SK-N-SH (cell line): ENCODE data around the gene HID1. TPM values are rescaled to one million over a fixed set of nuclear protein-coding genes. Genes with fewer than 3 reads are reported as not detected.

Source experiments
- CTCF ChIA-PET: fragments of 300-600, 350-600 bp; formaldehyde crosslinking; extraction: SDS; loops from one replicate; lab custom pipeline; 2021; lab: Yijun Ruan, JAX
- POLR2A ChIA-PET: fragments of 350-600 bp; sonication (Branson Sonifier 250); formaldehyde crosslinking; extraction: SDS; loops from one replicate; lab custom pipeline; 2020; ENCODE audit warnings: antibody characterized with exemption, inconsistent platforms; lab: Yijun Ruan, JAX
- DNase-seq: peaks from one replicate; pipeline ENCODE4 v3.0.0; 2012
- H2AFZ ChIP-seq: fragments of 200-600 bp; sonication (generic); 2 replicates; pipeline ENCODE4 v1.8.1; 2016; ENCODE audit warnings: antibody characterized with exemption, mild to moderate bottlenecking, low read depth
- H3F3A ChIP-seq: fragments of 200-600 bp; sonication (generic); replicated peaks from 2 replicates; pipeline ENCODE3; 2016; ENCODE audit warnings: antibody characterized with exemption, mild to moderate bottlenecking; ENCODE audit not compliant: insufficient read depth
- H3K27ac ChIP-seq, 2 experiments: fragments of 200-500 bp in 1 of 2; fragments of 200-600 bp in 1 of 2; sonication (Bioruptor generic) in 1 of 2; sonication (generic), shearing (Covaris generic) in 1 of 2; 2 replicates each; pipeline versions ENCODE4 v1.5.1 to v1.6.1; 2014 to 2016; ENCODE audit warnings: low read depth in 2 of 2, inconsistent platforms in 1 of 2, low read length in 1 of 2, mild to moderate bottlenecking in 1 of 2, mixed read lengths in 1 of 2
- H3K27me3 ChIP-seq: fragments of 200-600 bp; sonication (generic), shearing (Covaris generic); 2 replicates; pipeline ENCODE4 v1.6.1; 2016; ENCODE audit warnings: mixed run types; ENCODE audit not compliant: insufficient read depth
- H3K36me3 ChIP-seq, 2 experiments: fragments of 200-500 bp in 1 of 2; fragments of 200-600 bp in 1 of 2; sonication (Bioruptor generic) in 1 of 2; sonication (generic) in 1 of 2; replicated peaks in 1 of 2; 2 replicates each; pipeline versions ENCODE3 to v1.5.1; 2014 to 2016; ENCODE audit warnings: low read length in 1 of 2, mild to moderate bottlenecking in 1 of 2; ENCODE audit not compliant: insufficient read depth in 2 of 2, control insufficient read depth in 1 of 2
- H3K4me1 ChIP-seq, 2 experiments: fragments of 200-500 bp in 1 of 2; fragments of 200-600 bp in 1 of 2; sonication (Bioruptor generic) in 1 of 2; sonication (generic), shearing (Covaris generic) in 1 of 2; 2 replicates each; pipeline versions ENCODE4 v1.5.1 to v1.6.1; 2014 to 2016; ENCODE audit warnings: low read depth in 1 of 2, low read length in 1 of 2, mixed run types in 1 of 2; ENCODE audit not compliant: insufficient read depth in 2 of 2, control insufficient read depth in 1 of 2
- H3K4me2 ChIP-seq: fragments of 200-600 bp; sonication (generic), shearing (Covaris generic); 2 replicates; pipeline ENCODE4 v1.6.1; 2017; ENCODE audit warnings: mixed run types
- H3K4me3 ChIP-seq, 2 experiments: fragments of 200-500 bp in 1 of 2; fragments of 200-600 bp in 1 of 2; sonication (Bioruptor generic) in 1 of 2; sonication (generic), shearing (Covaris generic) in 1 of 2; 2 replicates each; pipeline versions ENCODE4 v1.5.1 to v1.8.1; 2014 to 2016; ENCODE audit warnings: low read depth in 2 of 2, inconsistent platforms in 1 of 2, low read length in 1 of 2, mild to moderate bottlenecking in 1 of 2, mixed read lengths in 1 of 2, moderate library complexity in 1 of 2
- H3K79me2 ChIP-seq: fragments of 200-600 bp; sonication (generic); 2 replicates; pipeline ENCODE4 v1.8.1; 2017; ENCODE audit warnings: mild to moderate bottlenecking; ENCODE audit not compliant: insufficient read depth
- H3K9ac ChIP-seq: fragments of 200-600 bp; sonication (generic); 2 replicates; pipeline ENCODE4 v1.6.1; 2017; ENCODE audit warnings: mixed run types
- H3K9me2 ChIP-seq: fragments of 200-600 bp; sonication (generic); 2 replicates; pipeline ENCODE4 v1.6.1; 2017; ENCODE audit warnings: mixed run types
- H3K9me3 ChIP-seq: fragments of 200-600 bp; sonication (generic); 2 replicates; pipeline ENCODE4 v1.6.1; 2017; ENCODE audit warnings: mixed run types, mild to moderate bottlenecking, moderate library complexity
- H4K20me1 ChIP-seq: fragments of 200-600 bp; sonication (generic); 2 replicates; pipeline ENCODE4 v1.6.1; 2017; ENCODE audit warnings: mild to moderate bottlenecking, mixed run types; ENCODE audit not compliant: insufficient read depth
- ELF1 ChIP-seq: IDR thresholded peaks from 2 replicates; pipeline ENCODE4 v1.4.0; 2012
- FOXJ3 ChIP-seq: sonication (generic); formaldehyde crosslinking; IDR thresholded peaks from 2 replicates; pipeline ENCODE4 v1.5.1; 2020; ENCODE audit warnings: mild to moderate bottlenecking, missing genetic modification reagents
- RCOR1 ChIP-seq: fragments of 150-350 bp; IDR thresholded peaks from 2 replicates; pipeline ENCODE4 v1.6.1; 2017; ENCODE audit warnings: antibody characterized with exemption, low read length
- RFX5 ChIP-seq: IDR thresholded peaks from 2 replicates; pipeline ENCODE4 v1.6.1; 2012; ENCODE audit warnings: mild to moderate bottlenecking, improper control_type of control experiment, low read length
- TAF1 ChIP-seq: IDR thresholded peaks from 2 replicates; pipeline ENCODE4 v1.6.1; 2012; ENCODE audit warnings: low read depth, mild to moderate bottlenecking, low read length, moderate library complexity, borderline replicate concordance
- TCF12 ChIP-seq: IDR thresholded peaks from 2 replicates; pipeline ENCODE4 v1.4.0; 2012
- YY1 ChIP-seq: IDR thresholded peaks from 2 replicates; pipeline ENCODE4 v1.4.0; 2012; ENCODE audit warnings: low read depth, mild to moderate bottlenecking
- WGBS: methylation state at CpG from one replicate; pipeline ENCODE4 v1.1.6; 2017; ENCODE audit warnings: low lambda C conversion rate; 5-methylcytosine and 5-hydroxymethylcytosine counted together
- polyA plus RNA-seq, 3 experiments: library from polyadenylated mRNA; depleted of rRNA; stranded (reverse); fragments of >200 nt; gene quantifications; 2 replicates each; pipeline ENCODE4 v1.2.3, GENCODE V29; 2012
- TF ChIP-seq, protein P1 (sequence below): IDR thresholded peaks from 2 replicates; pipeline ENCODE4; 2012
- TF ChIP-seq, protein P2 (sequence below): IDR thresholded peaks from 2 replicates; pipeline ENCODE4 v1.6.1; 2012; ENCODE audit warnings: mild to moderate bottlenecking, low read depth, low read length, moderate library complexity
- TF ChIP-seq, protein P3 (sequence below): fragments of 150-350 bp; IDR thresholded peaks from 2 replicates; pipeline ENCODE4 v1.6.1; 2017; ENCODE audit warnings: antibody characterized with exemption, low read length, low read depth, borderline replicate concordance
- TF ChIP-seq, protein P4 (sequence below): fragments of 200-600 bp; sonication (generic); IDR thresholded peaks from 2 replicates; pipeline ENCODE4 v1.6.1; 2017; ENCODE audit warnings: antibody characterized with exemption, mild to moderate bottlenecking, moderate library complexity

Gene HID1
- polyA plus RNA-seq, 1 of the 3 experiments (the other 2 are of a cell fraction) = 2.5 TPM

DNA sequence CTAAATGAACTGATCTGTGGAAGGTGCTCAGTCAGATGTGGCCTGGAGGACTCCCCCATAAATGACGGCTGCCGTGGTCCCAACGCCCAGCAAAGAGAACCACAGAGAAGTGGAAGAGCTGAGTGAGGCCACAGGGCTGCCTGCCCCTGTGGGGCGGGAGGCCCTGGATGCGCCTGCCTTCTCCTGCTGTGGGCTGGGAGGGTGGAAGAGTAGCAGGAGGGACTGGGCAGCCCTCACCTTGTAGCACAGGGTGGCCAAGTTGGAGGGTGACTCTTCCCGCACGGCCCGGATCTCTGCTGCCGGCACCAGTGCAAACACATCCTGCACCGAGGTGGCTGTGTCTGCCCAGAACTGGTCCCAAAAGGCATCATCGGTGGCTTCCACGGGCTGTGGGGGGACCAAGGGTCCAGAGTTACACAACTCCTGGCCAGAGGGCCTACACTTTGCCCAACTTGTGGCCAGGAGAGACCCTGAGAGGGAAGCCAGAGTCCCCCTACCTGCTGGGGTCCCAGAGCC lies 8.3 kb downstream of the HID1 start:
- Histone ChIP-seq H3K4me2 (no peak overlapping the region), H3F3A (no peaks in the 10 kb centered on the region), H2AFZ (no peak overlapping the region), H3K4me1 (no peaks in the 10 kb centered on the region; a peak in 1 of 4 replicates), H3K9ac (no peak overlapping the region), H3K27me3 (no peaks in the 10 kb centered on the region), H3K36me3 (no peaks in the 10 kb centered on the region), H3K79me2 (no peaks in the 10 kb centered on the region), H3K9me2 (no peaks in the 10 kb centered on the region), H3K27ac (no peak overlapping the region), H3K9me3 (no peaks in the 10 kb centered on the region), H3K4me3 (no peak overlapping the region), H4K20me1 (no peaks in the 10 kb centered on the region)
- 89% methylated on average over 12 of the region's 12 CpGs for WGBS
- ChIA-PET CTCF (interaction anchor here (0.9 to 11.0 kb wide), 9 partner anchors 8 to 150 kb away, joined by 3 to 295 read pairs (median 5); partner anchors contain the start of genes CDR2L, HID1 and MRPL58), POLR2A (interaction anchor here (4.9 kb wide), 1 partner anchor 48 kb away, joined by 49 read pairs; the partner anchor contains the start of gene MRPL58)
- TF ChIP-seq RFX5 = no peak
- TF ChIP-seq, protein P1, sequence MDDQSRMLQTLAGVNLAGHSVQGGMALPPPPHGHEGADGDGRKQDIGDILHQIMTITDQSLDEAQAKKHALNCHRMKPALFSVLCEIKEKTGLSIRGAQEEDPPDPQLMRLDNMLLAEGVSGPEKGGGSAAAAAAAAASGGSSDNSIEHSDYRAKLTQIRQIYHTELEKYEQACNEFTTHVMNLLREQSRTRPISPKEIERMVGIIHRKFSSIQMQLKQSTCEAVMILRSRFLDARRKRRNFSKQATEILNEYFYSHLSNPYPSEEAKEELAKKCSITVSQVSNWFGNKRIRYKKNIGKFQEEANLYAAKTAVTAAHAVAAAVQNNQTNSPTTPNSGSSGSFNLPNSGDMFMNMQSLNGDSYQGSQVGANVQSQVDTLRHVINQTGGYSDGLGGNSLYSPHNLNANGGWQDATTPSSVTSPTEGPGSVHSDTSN = no peak
- TF ChIP-seq, protein P2, sequence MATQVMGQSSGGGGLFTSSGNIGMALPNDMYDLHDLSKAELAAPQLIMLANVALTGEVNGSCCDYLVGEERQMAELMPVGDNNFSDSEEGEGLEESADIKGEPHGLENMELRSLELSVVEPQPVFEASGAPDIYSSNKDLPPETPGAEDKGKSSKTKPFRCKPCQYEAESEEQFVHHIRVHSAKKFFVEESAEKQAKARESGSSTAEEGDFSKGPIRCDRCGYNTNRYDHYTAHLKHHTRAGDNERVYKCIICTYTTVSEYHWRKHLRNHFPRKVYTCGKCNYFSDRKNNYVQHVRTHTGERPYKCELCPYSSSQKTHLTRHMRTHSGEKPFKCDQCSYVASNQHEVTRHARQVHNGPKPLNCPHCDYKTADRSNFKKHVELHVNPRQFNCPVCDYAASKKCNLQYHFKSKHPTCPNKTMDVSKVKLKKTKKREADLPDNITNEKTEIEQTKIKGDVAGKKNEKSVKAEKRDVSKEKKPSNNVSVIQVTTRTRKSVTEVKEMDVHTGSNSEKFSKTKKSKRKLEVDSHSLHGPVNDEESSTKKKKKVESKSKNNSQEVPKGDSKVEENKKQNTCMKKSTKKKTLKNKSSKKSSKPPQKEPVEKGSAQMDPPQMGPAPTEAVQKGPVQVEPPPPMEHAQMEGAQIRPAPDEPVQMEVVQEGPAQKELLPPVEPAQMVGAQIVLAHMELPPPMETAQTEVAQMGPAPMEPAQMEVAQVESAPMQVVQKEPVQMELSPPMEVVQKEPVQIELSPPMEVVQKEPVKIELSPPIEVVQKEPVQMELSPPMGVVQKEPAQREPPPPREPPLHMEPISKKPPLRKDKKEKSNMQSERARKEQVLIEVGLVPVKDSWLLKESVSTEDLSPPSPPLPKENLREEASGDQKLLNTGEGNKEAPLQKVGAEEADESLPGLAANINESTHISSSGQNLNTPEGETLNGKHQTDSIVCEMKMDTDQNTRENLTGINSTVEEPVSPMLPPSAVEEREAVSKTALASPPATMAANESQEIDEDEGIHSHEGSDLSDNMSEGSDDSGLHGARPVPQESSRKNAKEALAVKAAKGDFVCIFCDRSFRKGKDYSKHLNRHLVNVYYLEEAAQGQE = no peak
- TF ChIP-seq, protein P3, sequence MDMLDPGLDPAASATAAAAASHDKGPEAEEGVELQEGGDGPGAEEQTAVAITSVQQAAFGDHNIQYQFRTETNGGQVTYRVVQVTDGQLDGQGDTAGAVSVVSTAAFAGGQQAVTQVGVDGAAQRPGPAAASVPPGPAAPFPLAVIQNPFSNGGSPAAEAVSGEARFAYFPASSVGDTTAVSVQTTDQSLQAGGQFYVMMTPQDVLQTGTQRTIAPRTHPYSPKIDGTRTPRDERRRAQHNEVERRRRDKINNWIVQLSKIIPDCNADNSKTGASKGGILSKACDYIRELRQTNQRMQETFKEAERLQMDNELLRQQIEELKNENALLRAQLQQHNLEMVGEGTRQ = no peak
- no peak for TF ChIP-seq TAF1
- TF ChIP-seq YY1 = no peak
- no peak for TF ChIP-seq FOXJ3 (CRISPR knock-in tag)
- TF ChIP-seq ELF1 = no peak
- no peak for TF ChIP-seq RCOR1
- no peak for TF ChIP-seq TCF12
- peak; percentile 15 for DNase-seq

- H2AFZ ChIP-seq = no peak overlapping the region
- no peak overlapping the region for H3K9ac ChIP-seq
- no peak overlapping the region for H3K27ac ChIP-seq
- 57% methylated on average over 11 of the region's 12 CpGs for WGBS
- H3K4me2 ChIP-seq = no peak overlapping the region
- H3K4me1 ChIP-seq = no peaks in the 10 kb centered on the region; a peak in 1 of 4 replicates
- no peaks in the 10 kb centered on the region for H4K20me1 ChIP-seq
- ChIA-PET POLR2A (interaction anchor here (1.3 to 4.9 kb wide), 3 partner anchors 14 to 91 kb away, joined by 3 to 49 read pairs (median 3); partner anchors contain the start of genes FDXR and MRPL58), CTCF (interaction anchor here (0.9 to 11.0 kb wide), 8 partner anchors 9 to 151 kb away, joined by 3 to 295 read pairs (median 8); partner anchors contain the start of genes CDR2L, HID1 and MRPL58)
- H3K79me2 ChIP-seq = no peaks in the 10 kb centered on the region
- no peak for DNase-seq
- H3F3A ChIP-seq = no peaks in the 10 kb centered on the region
- no peaks in the 10 kb centered on the region for H3K36me3 ChIP-seq
- no peaks in the 10 kb centered on the region for H3K9me2 ChIP-seq
- no peaks in the 10 kb centered on the region for H3K27me3 ChIP-seq
- no peaks in the 10 kb centered on the region for H3K9me3 ChIP-seq
- TF ChIP-seq RCOR1 = no peak
- TF ChIP-seq, protein P4, sequence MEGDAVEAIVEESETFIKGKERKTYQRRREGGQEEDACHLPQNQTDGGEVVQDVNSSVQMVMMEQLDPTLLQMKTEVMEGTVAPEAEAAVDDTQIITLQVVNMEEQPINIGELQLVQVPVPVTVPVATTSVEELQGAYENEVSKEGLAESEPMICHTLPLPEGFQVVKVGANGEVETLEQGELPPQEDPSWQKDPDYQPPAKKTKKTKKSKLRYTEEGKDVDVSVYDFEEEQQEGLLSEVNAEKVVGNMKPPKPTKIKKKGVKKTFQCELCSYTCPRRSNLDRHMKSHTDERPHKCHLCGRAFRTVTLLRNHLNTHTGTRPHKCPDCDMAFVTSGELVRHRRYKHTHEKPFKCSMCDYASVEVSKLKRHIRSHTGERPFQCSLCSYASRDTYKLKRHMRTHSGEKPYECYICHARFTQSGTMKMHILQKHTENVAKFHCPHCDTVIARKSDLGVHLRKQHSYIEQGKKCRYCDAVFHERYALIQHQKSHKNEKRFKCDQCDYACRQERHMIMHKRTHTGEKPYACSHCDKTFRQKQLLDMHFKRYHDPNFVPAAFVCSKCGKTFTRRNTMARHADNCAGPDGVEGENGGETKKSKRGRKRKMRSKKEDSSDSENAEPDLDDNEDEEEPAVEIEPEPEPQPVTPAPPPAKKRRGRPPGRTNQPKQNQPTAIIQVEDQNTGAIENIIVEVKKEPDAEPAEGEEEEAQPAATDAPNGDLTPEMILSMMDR = peak; percentile 25; the same call in 1 of the 2 replicates
- no peak overlapping the region for H3K4me3 ChIP-seq
Measured at GRCh38 chr17:74963656-74964055, 8.9 kb downstream of the HID1 start.
